A549 (cell line): ENCODE data around the gene FDXACB1.

Source experiments
- MAX ChIP-seq: IDR thresholded peaks from 2 replicates; pipeline ENCODE4 v1.6.1; 2012
- TF ChIP-seq, protein P1 (sequence below): fragments of >200 bp; sonication (Bioruptor Twin); formaldehyde crosslinking; IDR thresholded peaks from 3 replicates; pipeline ENCODE4 v1.5.1; 2016
- TF ChIP-seq, protein P2 (sequence below): fragments of 450-650 bp; IDR thresholded peaks from 2 replicates; pipeline ENCODE4 v1.6.1; 2014; ENCODE audit warnings: antibody characterized with exemption

DNA sequence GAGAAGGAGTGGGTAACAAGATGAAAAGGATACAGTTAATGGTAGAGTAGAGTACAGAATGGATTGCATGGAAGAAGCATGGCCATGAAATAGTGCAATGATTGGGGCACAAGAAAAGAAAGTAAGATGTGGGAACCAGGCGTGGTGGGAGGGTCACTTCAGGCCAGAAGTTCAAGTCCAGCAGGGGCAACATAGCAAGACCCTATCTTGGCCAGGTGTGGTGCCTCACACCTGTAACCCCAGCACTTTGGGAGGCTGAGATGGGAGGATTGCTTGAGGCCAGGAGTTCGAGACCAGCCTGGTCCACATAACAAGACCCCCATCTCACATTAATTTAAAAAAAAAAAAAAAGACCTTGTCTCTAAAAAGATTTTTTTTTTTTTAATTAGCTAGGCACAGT lies 38.3 kb upstream of the FDXACB1 start:
- TF ChIP-seq MAX = no peak
- TF ChIP-seq, protein P1, sequence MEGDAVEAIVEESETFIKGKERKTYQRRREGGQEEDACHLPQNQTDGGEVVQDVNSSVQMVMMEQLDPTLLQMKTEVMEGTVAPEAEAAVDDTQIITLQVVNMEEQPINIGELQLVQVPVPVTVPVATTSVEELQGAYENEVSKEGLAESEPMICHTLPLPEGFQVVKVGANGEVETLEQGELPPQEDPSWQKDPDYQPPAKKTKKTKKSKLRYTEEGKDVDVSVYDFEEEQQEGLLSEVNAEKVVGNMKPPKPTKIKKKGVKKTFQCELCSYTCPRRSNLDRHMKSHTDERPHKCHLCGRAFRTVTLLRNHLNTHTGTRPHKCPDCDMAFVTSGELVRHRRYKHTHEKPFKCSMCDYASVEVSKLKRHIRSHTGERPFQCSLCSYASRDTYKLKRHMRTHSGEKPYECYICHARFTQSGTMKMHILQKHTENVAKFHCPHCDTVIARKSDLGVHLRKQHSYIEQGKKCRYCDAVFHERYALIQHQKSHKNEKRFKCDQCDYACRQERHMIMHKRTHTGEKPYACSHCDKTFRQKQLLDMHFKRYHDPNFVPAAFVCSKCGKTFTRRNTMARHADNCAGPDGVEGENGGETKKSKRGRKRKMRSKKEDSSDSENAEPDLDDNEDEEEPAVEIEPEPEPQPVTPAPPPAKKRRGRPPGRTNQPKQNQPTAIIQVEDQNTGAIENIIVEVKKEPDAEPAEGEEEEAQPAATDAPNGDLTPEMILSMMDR = no peak
- TF ChIP-seq, protein P2, sequence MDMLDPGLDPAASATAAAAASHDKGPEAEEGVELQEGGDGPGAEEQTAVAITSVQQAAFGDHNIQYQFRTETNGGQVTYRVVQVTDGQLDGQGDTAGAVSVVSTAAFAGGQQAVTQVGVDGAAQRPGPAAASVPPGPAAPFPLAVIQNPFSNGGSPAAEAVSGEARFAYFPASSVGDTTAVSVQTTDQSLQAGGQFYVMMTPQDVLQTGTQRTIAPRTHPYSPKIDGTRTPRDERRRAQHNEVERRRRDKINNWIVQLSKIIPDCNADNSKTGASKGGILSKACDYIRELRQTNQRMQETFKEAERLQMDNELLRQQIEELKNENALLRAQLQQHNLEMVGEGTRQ = no peak
